NAMALWA (cell line): ENCODE data around the gene PRX.
"Not testable (repeated sequence)": the region's sequence is repeated elsewhere in the genome, so short reads cannot be mapped to it uniquely, and the experiment has no call there.

ENCODE experiments used
- DNase-seq: peaks from one replicate; pipeline ENCODE4 v3.0.0-alpha.2; 2015; ENCODE audit warnings: low spot score

The PRX gene

GRCh38 chr19:40441719-40442253, 28.6 kb upstream of the PRX start:
- DNase-seq = no peak

DNA sequence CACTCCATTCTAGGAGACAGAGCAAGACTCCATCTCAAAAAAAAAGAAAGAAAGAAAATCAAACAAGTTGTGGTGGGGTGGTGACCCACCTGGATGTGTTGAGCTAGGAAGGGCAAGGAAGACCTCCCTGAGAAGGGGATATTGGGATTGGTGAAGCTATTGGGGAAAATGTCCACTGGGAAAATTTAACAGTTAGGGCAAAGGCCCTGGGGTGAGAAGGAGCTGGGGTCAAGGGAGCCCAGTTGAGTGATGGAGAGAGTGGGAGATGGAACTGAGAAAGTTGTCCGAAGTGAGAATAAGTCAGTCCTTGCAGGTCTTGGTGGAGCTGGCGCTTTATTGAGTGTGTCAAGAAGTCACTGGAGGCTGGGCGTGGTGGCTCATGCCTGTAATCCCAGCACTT, 25.1 kb upstream of the PRX start:
- DNase-seq = no peak

DNA sequence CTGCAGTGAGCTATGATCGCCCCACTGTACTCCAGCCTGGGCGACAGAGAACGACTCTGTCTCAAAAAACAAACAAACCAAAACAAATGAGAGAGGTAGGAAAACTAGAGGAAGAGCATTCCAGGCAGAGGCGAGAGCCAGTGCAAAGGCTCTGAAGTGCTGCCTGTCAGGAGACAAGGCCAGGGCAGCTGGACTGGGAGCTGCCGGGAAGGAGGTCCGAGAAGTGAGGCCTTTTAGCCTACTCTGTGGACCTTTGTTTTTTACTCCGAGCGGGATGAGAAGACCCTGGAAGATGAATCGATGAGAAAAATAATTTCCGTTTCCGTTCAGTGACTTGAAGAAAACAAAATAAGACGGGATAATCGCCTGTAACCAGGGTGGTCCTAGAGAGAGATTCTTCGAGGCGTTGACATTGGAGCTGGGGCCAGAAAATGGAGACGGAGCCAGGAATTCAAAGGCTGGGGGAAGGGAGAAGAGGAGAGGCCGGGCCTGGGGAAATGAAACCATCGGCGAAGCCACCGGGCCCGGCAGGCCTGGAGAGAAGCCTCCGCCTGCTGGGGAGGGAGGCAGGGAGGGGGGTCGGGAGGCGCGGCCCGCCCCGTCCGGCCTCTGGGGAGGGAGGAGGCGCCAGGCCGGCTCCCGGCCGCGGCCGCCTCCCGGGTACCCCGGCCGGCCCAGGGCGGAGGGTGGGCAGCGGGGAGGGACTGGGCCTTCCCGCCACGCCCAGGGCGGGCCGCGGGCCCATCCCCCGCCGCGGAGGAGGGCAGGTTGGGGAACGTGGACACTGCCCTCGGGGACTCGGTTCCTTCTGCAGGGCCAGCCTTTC, 20.4 kb upstream of the PRX start:
- peak; percentile 32 for DNase-seq

DNA sequence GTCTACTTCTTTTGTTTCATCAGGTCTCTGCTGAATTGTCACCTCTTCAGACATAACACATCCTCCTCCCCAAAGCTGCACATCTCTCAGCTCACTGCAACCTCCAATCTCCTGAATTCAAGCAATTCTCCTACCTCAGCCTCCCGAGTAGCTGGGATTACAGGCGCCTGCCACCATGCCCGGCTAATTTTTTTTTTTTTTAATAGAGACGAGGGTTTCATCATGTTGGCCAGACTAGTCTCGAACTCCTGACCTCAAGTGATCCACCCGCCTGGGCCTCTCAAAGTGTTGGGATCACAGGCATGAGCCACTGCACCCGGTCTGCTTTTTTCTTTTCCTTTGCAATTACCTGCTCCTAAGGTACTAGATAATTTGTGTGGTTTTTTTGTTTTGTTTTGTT, 19.6 kb upstream of the PRX start:
- DNase-seq = not testable (repeated sequence)

DNA sequence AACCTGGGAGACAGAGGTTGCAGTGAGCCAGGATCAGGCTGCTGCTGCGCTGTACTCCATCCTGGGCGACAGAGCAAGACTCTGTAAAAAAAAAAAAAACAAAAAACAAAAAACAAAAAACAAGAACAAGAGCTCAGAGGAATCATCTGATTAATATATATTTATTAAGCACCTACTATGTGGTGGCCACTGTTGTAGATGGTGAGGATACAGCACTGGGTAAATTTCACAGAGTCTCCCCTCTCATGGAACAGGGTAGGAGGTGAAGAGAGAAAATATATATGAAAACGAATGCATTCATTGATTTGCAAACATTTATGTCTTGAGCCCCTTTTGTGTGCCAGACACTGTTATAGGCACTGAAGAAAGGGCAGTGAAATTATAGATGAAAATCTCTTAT, 18.5 kb upstream of the PRX start:
- no peak for DNase-seq

DNA sequence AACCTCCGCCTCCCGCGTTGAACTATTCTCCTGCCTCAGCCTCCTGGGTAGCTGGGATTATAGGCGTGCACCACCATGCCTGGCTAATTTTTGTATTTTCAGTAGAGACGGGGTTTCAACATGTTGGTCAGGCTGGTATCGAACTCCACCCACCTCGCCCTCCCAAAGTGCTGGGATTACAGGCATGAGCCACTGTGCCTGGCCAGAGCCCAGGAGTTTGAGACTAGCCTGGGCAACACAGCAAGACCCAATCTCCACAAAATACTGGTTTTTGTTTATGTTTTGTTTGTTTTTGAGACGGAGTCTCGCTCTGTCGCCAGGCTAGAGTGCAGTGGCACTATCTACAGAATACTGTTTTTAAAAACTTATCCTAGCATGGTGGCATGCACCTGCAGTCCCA, 17.1 kb upstream of the PRX start:
- not testable (repeated sequence) for DNase-seq

DNA sequence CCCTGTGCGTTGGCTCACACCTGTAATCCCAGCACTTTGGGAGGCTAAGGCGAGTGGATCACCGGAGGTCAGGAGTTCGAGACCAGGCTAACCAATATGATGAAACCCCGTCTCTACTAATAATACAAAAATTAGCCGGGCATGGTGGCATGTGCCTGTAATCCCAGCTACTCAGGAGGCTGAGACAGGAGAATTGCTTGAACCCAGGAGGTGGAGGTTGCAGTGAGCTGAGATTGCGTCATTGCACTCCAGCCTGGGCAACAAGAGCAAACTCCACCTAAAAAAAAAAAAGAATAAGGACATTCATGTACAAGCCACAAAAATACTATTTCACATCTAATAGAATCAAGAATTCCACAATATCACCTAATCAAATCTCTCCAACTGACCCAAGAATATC, 15.0 kb upstream of the PRX start:
- not testable (repeated sequence) for DNase-seq

DNA sequence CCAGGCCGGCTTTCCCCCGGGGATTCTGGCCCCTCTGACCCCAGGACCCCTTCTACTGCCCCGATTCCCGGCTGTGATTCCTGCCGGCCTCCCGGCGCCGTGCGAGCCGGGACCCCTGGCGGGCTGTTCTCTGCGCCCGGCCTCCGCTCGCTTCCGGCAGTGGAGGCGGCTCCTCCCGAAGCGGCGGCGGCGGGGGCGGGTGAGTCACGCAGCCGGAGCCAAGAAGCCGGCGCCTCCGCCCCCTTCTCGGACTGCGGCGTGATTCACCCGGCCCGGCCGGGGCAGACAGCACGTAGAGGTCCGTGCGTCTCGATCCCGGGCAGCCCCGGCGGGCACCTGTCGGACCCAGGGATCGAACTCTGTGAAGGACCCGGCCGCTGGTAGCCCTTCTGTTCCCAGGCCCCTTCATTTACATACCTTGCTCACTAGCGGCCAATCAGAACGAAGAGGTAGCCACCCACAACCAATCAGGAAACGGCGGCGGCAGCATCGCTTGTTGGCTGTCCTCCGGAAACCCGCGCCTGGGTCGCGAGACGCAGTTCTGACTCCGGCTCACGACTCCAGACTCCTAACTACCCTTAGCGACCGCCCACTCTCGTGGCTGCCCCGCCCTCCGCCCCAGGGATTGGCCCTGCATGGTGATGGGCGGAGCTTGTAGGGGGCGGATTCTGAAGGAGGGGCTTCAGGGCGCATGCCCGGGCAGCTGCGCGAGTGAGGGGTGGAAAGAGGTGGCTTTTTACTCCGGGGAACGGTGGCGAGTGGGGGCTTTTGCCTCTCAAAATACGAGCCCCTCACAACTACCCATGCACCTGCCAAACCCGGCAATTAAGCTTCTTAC, 12.5 kb upstream of the PRX start, which contains the start of gene SERTAD1:
TSS of gene SERTAD1 (minus strand) at position 543 of the 838 bp plus-strand sequence. CDS start 2,446 bp downstream, outside the sequence.
- DNase-seq = peak; percentile 99

- DNase-seq = peak; percentile 40
Observed at GRCh38 chr19:40424637-40425449, 11.7 kb upstream of the PRX start.

DNA sequence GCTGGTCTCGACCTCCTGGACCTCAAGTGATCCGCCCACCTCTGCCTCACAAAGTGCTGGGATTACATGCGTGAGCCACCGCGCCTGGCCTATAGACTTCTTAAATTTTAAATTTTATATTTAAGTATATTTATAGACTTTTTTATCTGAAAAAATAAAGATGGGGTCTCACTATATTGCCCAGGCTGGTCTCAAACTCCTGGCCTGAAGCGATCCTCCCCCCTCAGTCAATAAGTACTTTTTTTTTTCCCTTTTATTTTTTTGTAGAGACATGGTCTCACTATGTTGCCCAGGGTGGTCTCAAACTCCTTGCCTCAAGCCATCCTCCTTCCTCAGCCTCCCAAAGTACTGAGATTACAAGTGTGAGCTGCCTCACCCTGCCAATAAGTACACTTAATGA, 10.8 kb upstream of the PRX start:
- no peak for DNase-seq

DNA sequence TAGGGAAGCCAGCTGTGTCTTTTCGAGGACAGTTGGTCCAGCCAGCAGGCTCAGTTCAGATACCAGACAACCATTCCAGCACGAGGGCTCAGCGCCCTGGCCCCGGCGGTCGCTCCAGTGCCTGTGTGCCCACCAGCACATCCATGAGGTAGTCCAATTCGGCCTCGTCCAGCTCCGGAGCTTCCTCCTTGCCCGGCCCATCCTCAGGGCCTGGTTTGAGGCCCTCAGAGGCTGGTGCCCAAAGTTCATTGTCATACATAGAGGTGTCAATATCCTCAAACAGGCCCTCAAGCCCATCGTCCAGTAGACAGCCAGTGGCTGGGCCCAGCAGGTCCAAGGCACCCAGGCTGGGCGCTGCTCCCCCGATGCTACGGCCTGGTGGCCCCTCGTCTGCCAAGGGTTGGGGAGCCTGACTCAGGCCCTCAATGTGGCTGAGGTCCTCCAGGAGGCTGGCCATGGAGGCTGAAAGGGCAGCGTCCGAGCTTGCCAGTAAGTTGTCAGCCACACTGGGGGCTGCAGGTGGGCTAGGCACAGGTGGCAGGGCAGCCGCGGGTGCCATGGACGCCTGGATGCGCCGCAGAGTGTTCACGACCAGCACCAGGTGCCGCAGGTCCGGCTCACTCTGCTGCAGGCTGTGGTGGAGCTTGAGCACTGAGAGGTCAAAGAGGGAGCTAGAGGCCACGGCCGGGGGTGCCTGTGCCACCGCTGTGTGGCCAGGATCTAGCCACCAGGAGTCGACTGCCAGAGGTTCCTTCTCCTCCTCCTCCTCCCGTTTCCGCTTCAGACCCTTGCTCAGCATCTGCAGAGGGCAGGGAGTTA, 9.8 kb upstream of the PRX start:
- DNase-seq = no peak

DNA sequence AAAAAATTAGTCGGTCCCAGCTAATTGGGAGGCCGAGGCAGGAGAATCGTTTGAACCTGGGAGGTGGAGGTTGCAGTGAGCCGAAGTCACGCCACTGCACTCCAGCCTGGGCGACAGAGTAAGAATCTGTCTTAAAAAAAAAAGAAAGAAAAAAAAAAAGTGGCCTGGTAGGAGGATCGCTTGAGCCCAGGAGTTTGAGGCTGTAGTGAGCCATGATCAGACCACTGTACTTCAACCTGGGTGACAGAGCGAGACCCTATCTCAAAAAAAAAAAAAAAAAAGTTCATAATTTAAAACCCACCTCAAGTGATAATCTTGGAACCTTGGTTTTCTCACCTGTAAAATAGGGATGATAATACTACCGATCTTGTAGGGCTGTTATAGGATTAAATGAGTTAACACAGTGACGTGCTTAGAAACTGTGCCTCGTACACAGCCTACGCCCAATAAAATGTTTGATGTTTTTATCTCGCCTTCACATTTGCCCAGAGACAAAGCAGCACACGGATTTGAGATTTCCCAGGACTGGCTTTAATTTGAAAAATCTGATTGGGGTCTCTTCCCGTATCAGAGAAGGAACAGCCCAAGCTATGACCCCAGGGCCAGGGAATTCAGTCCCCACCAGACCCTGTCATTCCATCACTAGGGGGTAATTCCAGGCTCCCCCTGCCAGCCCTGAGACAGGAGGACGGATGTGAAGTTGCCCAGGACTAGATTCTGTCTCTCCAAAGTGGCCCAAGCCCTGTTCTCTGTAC, 9.0 kb upstream of the PRX start:
- DNase-seq = no peak

GRCh38 chr19:40420766-40421765, 7.9 kb upstream of the PRX start:
- DNase-seq = peak; percentile 84

GRCh38 chr19:40420451-40420765, 7.2 kb upstream of the PRX start:
- no peak for DNase-seq

DNA sequence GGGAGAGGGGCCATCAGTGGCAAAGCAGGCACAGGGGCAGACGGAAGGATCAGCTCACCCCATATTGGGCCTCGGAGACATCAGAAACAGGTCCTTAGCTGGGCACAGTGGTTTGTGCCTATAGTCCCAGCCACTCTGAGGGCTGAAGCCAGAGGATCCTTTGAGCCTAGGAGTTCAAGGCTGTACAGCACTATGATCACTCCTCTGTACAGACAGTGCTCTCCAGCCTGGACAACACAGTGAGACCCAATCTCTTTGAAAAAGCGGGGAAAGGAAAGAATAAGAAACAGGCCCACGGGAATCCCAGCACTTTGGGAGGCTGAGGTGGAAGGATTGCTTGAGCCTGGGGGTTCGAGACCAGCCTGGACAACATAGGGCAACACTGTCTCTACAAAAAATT, 6.6 kb upstream of the PRX start:
- no peak for DNase-seq

- no peak for DNase-seq
Observed at GRCh38 chr19:40419066-40419612, 6.0 kb upstream of the PRX start.

DNA sequence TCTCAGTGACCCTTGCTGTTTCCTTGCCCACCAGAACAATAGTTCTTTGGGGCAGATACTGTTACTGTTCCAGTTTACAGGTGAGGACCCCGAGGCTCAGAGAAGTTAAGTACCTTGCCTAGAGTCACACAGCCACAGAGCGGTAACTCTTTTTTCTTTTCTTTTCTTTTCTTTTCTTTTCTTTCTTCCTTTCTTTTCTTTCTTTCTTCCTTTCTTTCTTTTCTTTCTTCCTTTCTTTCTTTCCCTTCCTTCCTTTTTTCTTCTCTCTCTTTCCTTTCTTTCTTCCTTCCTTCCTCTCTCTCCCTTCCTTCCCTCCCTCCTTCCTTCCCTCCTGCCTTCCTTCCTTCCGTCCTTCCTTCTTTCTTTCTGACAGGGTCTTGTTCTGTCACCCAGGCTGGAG, 4.9 kb upstream of the PRX start:
- no peak for DNase-seq

DNA sequence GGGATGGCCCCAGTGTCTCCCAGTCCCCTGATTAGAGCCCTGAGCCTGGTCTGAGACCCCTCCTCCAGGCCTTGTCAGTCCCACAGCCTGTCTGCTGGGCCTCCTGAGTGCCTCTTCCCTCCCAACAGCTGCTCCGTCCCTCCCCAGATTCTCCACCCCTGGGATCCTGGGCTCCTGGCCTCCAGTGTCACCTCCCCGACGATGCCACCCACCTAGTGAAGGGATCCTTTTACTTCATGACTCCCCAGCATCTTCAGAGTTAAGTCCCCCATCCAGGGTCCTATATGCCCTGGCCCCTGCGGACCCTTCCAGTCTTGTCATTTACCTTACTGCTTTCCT, 4.4 kb upstream of the PRX start:
- DNase-seq = no peak
